ENCODE measurements around the gene CD101.

- TF ChIP-seq, protein P1, sequence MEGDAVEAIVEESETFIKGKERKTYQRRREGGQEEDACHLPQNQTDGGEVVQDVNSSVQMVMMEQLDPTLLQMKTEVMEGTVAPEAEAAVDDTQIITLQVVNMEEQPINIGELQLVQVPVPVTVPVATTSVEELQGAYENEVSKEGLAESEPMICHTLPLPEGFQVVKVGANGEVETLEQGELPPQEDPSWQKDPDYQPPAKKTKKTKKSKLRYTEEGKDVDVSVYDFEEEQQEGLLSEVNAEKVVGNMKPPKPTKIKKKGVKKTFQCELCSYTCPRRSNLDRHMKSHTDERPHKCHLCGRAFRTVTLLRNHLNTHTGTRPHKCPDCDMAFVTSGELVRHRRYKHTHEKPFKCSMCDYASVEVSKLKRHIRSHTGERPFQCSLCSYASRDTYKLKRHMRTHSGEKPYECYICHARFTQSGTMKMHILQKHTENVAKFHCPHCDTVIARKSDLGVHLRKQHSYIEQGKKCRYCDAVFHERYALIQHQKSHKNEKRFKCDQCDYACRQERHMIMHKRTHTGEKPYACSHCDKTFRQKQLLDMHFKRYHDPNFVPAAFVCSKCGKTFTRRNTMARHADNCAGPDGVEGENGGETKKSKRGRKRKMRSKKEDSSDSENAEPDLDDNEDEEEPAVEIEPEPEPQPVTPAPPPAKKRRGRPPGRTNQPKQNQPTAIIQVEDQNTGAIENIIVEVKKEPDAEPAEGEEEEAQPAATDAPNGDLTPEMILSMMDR (IDR thresholded peaks at IDR 0.05; ENCODE audit: low read depth, low read length, poor library complexity, severe bottlenecking), result no peak
- TF ChIP-seq EZH2phosphoT487 (IDR thresholded peaks at IDR 0.05; ENCODE audit: borderline replicate concordance, low read length), result no peak
Observed at GRCh38 chr1:116983678-116984077, 17.9 kb upstream of the CD101 start.

Measured in DOHH2 (cell line).